Measurements from ENCODE around the gene WFDC13. TPM values are rescaled to one million over a fixed set of nuclear protein-coding genes. Genes with fewer than 3 reads are reported as not detected.
"Not testable (repeated sequence)": the region's sequence is repeated elsewhere in the genome, so short reads cannot be mapped to it uniquely, and the experiment has no call there.

Gene WFDC13
- total and polyA plus RNA-seq, 2 donors (not counting 1 experiment from before 2014, with no cell fraction given) = not detected

GRCh38 chr20:45679650-45680049 is 22.2 kb upstream of the WFDC13 start:
- peaks cover 38% of the 10 kb centered on the region for H3K27me3 Mint-ChIP-seq
- H3K4me2 ChIP-seq (replicated peaks; ENCODE audit: low read depth, low read length, poor library complexity, severe bottlenecking) = no peak overlapping the region
- no peaks in the 10 kb centered on the region for H3K4me1 Mint-ChIP-seq
- ATAC-seq (ENCODE audit: low read depth) (no peak), DNase-seq (no peak)
- intact Hi-C loops (cut with micrococcal nuclease) = no loop called here
- H3K4me3 Mint-ChIP-seq = no peak overlapping the region
- H3K9me3 Mint-ChIP-seq (ENCODE audit: insufficient read depth) = peaks cover 14% of the 10 kb centered on the region
- H3K4me1 ChIP-seq (ENCODE audit: control insufficient read depth in 2 of 2, insufficient read depth in 2 of 2, low read length in 2 of 2) = no peaks in the 10 kb centered on the region
- no peaks in the 10 kb centered on the region for H4K20me1 ChIP-seq (ENCODE audit: control insufficient read depth, insufficient read depth, low read length, poor library complexity, severe bottlenecking)
- no peaks in the 10 kb centered on the region for H3K79me2 ChIP-seq (ENCODE audit: control insufficient read depth, insufficient read depth, low read length)
- H3K36me3 ChIP-seq (replicated peaks in 1 of 2; ENCODE audit: control extremely low read depth in 1 of 2, control insufficient read depth in 1 of 2, extremely low read depth in 1 of 2, insufficient read depth in 2 of 2, low read length in 1 of 2) = no peaks in the 10 kb centered on the region
- no peak overlapping the region for H3K27ac Mint-ChIP-seq
- ChIA-PET CTCF (interaction anchor here (0.8 kb wide), 1 partner anchor 21 kb away, joined by 3 read pairs; no protein-coding TSS in a partner anchor), POLR2A (no interaction called here)
- H3K27ac ChIP-seq (ENCODE audit: low read length in 2 of 2) = no peak overlapping the region
- no peak overlapping the region for H2AFZ ChIP-seq (ENCODE audit: insufficient read depth, low read depth, low read length, poor library complexity, severe bottlenecking)
- no peak overlapping the region for H3K4me3 ChIP-seq (ENCODE audit: control extremely low read depth in 1 of 5, extremely low read depth in 1 of 5, insufficient read depth in 1 of 5, low read depth in 2 of 5, low read length in 4 of 5)
- TF ChIP-seq EZH2 (IDR thresholded peaks at IDR 0.05; ENCODE audit: borderline replicate concordance, insufficient read depth, low read depth, low read length, poor library complexity, severe bottlenecking) = no peak
- TF ChIP-seq CTCF (IDR thresholded peaks at IDR 0.05) = no peak
- peaks cover 0 to 26% (median 23%) of the 10 kb centered on the region in 3 donors for H3K9me3 ChIP-seq (ENCODE audit: control extremely low read depth in 1 of 3, control insufficient read depth in 2 of 3, insufficient read depth in 1 of 3, low read length in 2 of 3)
- peaks cover 0 to 4% (median 1%) of the 10 kb centered on the region in 4 experiments for H3K27me3 ChIP-seq (replicated peaks in 1 of 4; ENCODE audit: control extremely low read depth in 1 of 4, control insufficient read depth in 3 of 4, insufficient read depth in 4 of 4, low read length in 3 of 4)
- H3K9ac ChIP-seq (ENCODE audit: low read length) = no peak overlapping the region

GRCh38 chr20:45685896-45686295 is 15.9 kb upstream of the WFDC13 start:
- Histone ChIP-seq H3K27ac (ENCODE audit: low read length in 2 of 2) (no peak overlapping the region), H3K4me2 (replicated peaks; ENCODE audit: low read depth, low read length, poor library complexity, severe bottlenecking) (no peak overlapping the region), H3K9me3 (ENCODE audit: control extremely low read depth in 1 of 3, control insufficient read depth in 2 of 3, insufficient read depth in 1 of 3, low read length in 2 of 3) (peaks cover 0 to 2% (median 0%) of the 10 kb centered on the region in 3 donors), H3K27me3 (replicated peaks in 1 of 4; ENCODE audit: control extremely low read depth in 1 of 4, control insufficient read depth in 3 of 4, insufficient read depth in 4 of 4, low read length in 3 of 4) (no peaks in the 10 kb centered on the region), H4K20me1 (ENCODE audit: control insufficient read depth, insufficient read depth, low read length, poor library complexity, severe bottlenecking) (no peaks in the 10 kb centered on the region), H2AFZ (ENCODE audit: insufficient read depth, low read depth, low read length, poor library complexity, severe bottlenecking) (no peak overlapping the region), H3K79me2 (ENCODE audit: control insufficient read depth, insufficient read depth, low read length) (no peaks in the 10 kb centered on the region), H3K9ac (ENCODE audit: low read length) (no peak overlapping the region), H3K4me3 (ENCODE audit: control extremely low read depth in 1 of 5, extremely low read depth in 1 of 5, insufficient read depth in 1 of 5, low read depth in 2 of 5, low read length in 4 of 5) (no peak overlapping the region), H3K36me3 (replicated peaks in 1 of 2; ENCODE audit: control extremely low read depth in 1 of 2, control insufficient read depth in 1 of 2, extremely low read depth in 1 of 2, insufficient read depth in 2 of 2, low read length in 1 of 2) (no peaks in the 10 kb centered on the region), H3K4me1 (ENCODE audit: control insufficient read depth in 2 of 2, insufficient read depth in 2 of 2, low read length in 2 of 2) (no peaks in the 10 kb centered on the region)
- ATAC-seq (ENCODE audit: low read depth) (no peak), DNase-seq (no peak)
- CTCF ChIA-PET = interaction anchor here (0.7 kb wide), 1 partner anchor 203 kb away, joined by 4 read pairs; no protein-coding TSS in a partner anchor
- Mint-ChIP-seq H3K27ac (no peak overlapping the region), H3K4me3 (no peak overlapping the region), H3K4me1 (no peaks in the 10 kb centered on the region), H3K27me3 (peaks cover 22% of the 10 kb centered on the region), H3K9me3 (ENCODE audit: insufficient read depth) (no peaks in the 10 kb centered on the region)
- intact Hi-C loops (cut with micrococcal nuclease) = no loop called here
- 69% methylated on average over 2 of the region's 3 CpGs for WGBS (ENCODE audit: insufficient coverage)
- POLR2A ChIA-PET = no interaction called here
- no peak for TF ChIP-seq EZH2 (IDR thresholded peaks at IDR 0.05; ENCODE audit: borderline replicate concordance, insufficient read depth, low read depth, low read length, poor library complexity, severe bottlenecking)
- no peak for TF ChIP-seq CTCF (IDR thresholded peaks at IDR 0.05)

DNA sequence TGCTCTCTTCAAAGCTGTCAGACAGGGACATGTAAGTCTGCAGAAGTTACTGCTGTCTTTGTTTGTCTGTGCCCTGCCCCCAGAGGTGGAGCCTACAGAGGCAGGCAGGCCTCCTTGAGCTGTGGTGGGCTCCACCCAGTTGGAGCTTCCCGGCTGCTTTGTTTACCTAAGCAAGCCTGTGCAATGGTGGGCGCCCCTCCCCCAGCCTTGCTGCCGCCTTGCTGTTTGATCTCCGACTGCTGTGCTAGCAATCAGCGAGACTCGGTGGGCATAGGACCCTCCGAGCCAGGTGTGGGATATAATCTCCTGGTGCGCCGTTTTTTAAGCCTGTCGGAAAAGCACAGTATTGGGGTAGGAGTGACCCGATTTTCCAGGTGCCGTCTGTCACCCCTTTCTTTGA is 8.5 kb upstream of the WFDC13 start:
- H3K27ac Mint-ChIP-seq; H3K4me1 Mint-ChIP-seq; H3K9me3 ChIP-seq (ENCODE audit: control extremely low read depth in 1 of 3, control insufficient read depth in 2 of 3, insufficient read depth in 1 of 3, low read length in 2 of 3); H3K4me2 ChIP-seq (replicated peaks; ENCODE audit: low read depth, low read length, poor library complexity, severe bottlenecking); H3K79me2 ChIP-seq (ENCODE audit: control insufficient read depth, insufficient read depth, low read length); DNase-seq; H3K4me3 Mint-ChIP-seq; H3K27me3 ChIP-seq (replicated peaks in 1 of 4; ENCODE audit: control extremely low read depth in 1 of 4, control insufficient read depth in 3 of 4, insufficient read depth in 4 of 4, low read length in 3 of 4); POLR2A ChIA-PET; ATAC-seq (ENCODE audit: low read depth); CTCF ChIA-PET; H3K36me3 ChIP-seq (replicated peaks in 1 of 2; ENCODE audit: control extremely low read depth in 1 of 2, control insufficient read depth in 1 of 2, extremely low read depth in 1 of 2, insufficient read depth in 2 of 2, low read length in 1 of 2); intact Hi-C loops (cut with micrococcal nuclease); H3K9me3 Mint-ChIP-seq (ENCODE audit: insufficient read depth); H2AFZ ChIP-seq (ENCODE audit: insufficient read depth, low read depth, low read length, poor library complexity, severe bottlenecking); H3K27ac ChIP-seq (ENCODE audit: low read length in 2 of 2); H4K20me1 ChIP-seq (ENCODE audit: control insufficient read depth, insufficient read depth, low read length, poor library complexity, severe bottlenecking); H3K4me1 ChIP-seq (ENCODE audit: control insufficient read depth in 2 of 2, insufficient read depth in 2 of 2, low read length in 2 of 2); H3K4me3 ChIP-seq (ENCODE audit: control extremely low read depth in 1 of 5, extremely low read depth in 1 of 5, insufficient read depth in 1 of 5, low read depth in 2 of 5, low read length in 4 of 5); H3K9ac ChIP-seq (ENCODE audit: low read length): not testable (repeated sequence)
- peaks cover 31% of the 10 kb centered on the region for H3K27me3 Mint-ChIP-seq
- WGBS (ENCODE audit: insufficient coverage) = 94% methylated on average over 10 of the region's 12 CpGs

All from B cell (primary cell).